Amniotic stem cell (primary cell): ENCODE results near the gene PCDH7.

Experiments
- DNase-seq: peaks from one replicate; lab custom pipeline; 2025; lab: John Stamatoyannopoulos, UW

The PCDH7 gene

DNA sequence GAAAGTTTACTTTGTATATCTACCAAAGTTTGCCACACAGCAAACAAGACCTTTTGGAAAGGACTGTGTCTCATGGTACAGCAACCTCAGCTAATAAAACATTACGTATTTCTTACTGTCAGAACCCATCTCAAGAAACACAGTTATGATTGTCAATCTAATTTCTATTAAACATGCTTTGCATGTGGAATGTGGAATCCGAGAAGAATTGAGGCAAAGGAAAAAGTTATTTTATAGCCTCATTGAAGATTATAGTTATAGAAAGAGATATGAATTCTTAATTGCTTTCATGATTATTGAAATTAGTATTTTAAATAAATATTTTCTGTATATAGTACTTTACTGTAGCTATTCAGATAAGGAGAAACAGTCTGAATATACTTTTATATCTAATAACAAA is 5.4 kb downstream of the PCDH7 start:
- no peak for DNase-seq

DNA sequence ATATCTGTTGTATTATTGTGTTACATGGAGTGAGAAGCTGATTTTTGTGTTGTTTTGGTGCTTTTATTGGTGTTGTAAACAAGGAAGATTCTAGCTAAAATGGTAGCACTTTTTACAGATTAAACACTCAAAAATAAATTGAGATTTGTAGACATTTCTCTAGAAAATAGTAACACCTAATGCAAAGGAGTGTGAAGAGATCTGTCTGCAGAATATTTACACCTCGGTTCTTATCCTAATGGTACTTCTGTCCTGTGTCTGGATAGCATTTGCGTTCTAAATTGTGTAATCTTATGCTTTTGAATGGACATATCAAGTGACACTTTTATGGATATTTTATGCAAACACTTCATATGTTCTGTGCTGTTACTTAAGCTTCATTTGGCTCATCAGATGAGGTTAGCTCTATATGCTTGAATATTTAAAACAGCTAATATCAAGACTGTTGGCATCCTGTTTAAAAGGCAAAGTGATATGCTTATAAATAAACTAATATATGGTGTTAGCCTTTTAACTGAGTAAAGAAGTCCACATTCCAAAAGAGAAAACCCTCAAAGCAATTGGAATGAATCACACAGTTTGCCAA is 6.0 kb downstream of the PCDH7 start:
- DNase-seq: no peak

DNA sequence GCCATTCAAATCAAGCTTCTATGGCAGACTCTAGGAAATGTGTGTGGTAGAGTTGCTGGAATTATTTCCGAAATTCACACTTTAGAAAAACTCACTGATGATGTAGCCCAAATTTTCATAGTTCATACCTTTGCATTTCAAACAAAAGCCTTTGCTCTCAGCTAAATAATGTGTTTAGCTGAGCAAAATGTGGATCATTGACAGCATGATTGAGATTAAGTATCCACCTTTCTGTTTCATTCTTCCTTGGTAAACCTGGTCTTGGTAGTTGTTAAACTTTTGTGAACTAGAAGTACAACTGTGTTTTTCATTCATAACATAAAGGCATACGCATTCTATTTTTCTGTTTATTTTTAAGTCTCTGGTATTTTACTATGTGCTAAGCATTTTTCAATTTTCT is 7.2 kb downstream of the PCDH7 start:
- no peak for DNase-seq

- DNase-seq: no peak
Measured at GRCh38 chr4:30728311-30728710, 8.1 kb downstream of the PCDH7 start.

- DNase-seq: no peak
Measured at GRCh38 chr4:30743897-30744296, 23.7 kb downstream of the PCDH7 start.

GRCh38 chr4:30744386-30744785 is 24.2 kb downstream of the PCDH7 start:
- DNase-seq: no peak

- peak; percentile 21 for DNase-seq
Measured at GRCh38 chr4:30744957-30745640, 24.9 kb downstream of the PCDH7 start.

DNA sequence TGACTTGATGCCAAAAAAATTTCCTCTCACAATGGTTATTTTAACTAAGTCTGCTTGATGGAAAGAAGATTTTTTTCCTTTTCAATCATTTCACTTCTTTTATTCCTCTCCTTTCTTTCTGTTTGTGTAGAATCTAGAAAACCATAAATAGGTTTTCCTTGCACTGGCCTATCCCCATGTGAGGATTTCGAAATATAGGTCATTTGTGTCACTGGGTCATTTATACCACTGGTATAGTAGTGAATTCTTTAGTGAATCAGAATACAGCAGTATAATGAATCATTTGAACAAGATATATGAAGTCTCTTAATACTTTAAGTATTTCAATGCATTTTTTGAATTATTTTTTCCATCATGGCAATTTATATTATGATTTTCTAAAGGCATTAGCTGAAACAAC is 26.6 kb downstream of the PCDH7 start:
- no peak for DNase-seq

DNA sequence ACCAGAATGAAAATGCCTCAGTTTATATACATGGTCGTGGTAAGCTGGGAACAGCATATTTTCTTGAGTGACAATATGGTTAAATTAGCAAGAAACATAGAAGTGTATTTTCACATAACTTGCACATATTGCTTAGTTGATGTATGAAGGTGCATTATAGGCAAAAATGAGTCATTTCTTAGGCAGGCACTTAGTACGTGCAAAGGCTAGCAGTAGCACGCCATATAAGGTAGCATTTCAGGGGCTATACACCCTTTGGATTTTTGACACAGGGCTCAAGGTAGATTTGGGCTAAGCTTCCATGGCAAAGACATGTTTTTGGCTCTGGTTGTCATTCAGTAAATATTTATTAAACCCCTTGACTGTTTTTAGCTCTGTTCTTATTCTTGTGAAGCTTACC is 33.1 kb downstream of the PCDH7 start:
- DNase-seq: peak; percentile 10

DNA sequence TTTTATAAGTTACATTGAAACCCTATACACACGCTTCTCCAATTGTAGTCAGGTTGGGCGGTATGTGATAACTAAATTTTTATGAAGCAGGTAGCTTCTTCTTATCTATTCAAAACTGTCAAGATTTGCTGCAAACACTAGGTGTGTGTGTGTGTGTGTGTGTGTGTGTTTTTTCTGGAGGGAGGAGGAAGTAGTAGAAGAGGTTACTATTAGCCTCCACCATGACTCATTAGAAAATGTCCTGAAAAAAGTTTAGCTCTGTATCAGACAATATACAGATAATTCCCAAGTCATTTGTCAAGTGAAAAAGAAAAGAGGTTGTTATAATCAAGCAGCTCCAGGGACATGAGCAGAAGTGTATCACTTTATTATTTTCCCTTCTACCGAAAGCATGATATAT is 33.9 kb downstream of the PCDH7 start:
- peak; percentile 2 for DNase-seq

GRCh38 chr4:30755346-30755745 is 35.2 kb downstream of the PCDH7 start:
- DNase-seq: no peak

DNA sequence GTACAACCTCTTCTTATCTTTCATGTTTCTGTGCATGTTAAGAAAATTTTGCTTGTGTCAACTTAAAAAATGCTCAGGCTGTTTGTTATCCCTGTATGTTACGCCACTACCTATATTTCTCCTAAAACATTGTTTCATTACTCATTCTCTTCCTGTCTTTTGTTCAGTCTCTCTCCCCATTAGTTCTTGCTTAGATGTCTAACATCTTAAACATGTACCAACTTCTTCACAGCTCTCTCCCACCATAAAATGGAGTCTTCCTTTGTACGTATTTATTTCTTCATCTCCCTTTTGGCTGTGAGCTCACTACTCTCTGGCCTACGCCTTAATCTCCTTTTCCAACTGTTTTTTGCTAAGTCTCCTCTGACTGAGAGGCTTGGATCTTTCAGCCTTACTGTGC is 36.4 kb downstream of the PCDH7 start:
- no peak for DNase-seq

- DNase-seq: peak; percentile 86
Measured at GRCh38 chr4:30757357-30757756, 37.2 kb downstream of the PCDH7 start.

DNA sequence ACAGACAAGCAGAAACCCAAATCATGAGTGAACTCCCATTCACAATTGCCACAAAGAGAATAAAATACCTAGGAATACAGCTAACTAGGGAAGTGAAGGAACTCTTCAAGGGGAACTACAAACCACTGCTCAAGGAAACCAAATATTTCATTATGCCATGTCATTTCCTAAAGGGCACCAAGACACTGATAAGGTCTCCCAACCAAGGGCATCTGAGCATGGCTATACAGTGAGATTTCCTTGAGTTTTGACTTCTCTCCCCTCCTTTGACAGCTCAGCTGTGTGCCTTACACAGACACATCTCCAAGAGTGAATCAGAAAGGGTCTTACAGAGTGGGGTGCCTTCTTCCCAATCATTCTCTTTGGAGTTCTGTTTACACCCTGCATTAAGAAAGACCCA is 40.4 kb downstream of the PCDH7 start:
- DNase-seq: no peak

- no peak for DNase-seq
Measured at GRCh38 chr4:30763321-30763727, 43.2 kb downstream of the PCDH7 start.

DNA sequence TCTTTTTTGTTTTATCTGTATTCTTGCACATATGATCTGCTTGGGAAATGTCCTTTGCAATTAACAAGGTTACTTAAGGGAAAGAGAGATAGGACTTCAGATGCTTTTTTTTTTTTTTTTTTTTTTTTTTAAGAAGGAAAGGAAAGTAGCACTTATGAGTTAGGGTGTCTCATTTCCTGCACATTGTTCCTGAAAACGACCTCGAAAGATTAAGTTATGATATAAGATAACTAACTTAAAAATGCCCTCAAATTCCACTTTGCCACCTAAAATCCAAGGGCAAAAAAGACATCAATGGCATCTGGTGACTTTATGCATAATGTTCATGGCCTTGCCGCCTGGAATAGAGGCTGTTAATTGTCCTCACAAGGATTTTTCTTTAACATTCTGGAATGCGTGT is 44.9 kb downstream of the PCDH7 start:
- DNase-seq: no peak

- no peak for DNase-seq
Measured at GRCh38 chr4:30767147-30767845, 47.1 kb downstream of the PCDH7 start.

GRCh38 chr4:30768277-30768676 is 48.1 kb downstream of the PCDH7 start:
- no peak for DNase-seq

GRCh38 chr4:30769093-30769492 is 48.9 kb downstream of the PCDH7 start:
- DNase-seq: no peak

- DNase-seq: no peak
Measured at GRCh38 chr4:30770049-30770549, 49.9 kb downstream of the PCDH7 start.

- no peak for DNase-seq
Measured at GRCh38 chr4:30770812-30771211, 50.6 kb downstream of the PCDH7 start.

DNA sequence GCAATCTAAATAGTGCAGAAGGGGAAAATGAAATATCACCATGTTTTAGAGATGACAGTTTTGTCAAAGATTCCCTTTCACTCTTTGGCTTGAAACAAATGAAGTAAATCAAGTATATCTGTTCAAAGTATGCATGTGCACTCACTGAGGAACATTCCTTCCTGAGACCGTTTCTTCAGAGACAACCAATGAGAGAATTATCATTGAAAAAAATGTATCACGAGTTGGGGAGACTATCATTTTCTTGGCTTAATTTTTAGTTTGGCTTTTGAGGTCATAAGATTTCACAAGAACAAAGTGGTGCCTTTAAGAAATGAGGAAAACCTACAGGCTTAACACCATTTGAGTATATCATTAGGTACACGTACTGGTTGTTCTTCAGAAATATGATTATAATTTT is 56.3 kb downstream of the PCDH7 start:
- DNase-seq: no peak

DNA sequence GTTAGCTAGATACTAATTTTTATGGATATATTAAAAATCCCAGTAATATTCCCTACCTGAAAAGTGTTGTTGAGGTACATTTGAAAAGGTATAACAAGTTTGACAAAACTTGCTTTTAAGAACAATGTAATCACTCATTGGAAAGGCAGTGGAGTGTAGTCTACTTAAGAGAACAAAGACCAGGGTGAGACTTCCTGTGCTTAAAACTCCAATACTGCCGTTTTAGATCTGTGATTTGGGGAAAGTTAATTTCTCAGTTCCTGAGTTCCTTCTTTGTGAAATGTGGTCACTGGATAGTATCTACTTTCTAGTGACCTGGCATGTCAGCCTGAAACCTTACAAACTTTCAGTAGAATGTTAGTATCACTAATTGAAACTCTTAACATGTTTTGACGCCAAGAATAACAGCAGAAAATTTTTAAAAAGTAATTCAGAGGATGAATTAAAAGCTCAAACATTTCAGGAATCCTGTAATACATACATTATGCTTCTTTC is 56.8 kb downstream of the PCDH7 start:
- DNase-seq: no peak
